GM10847 (cell line): Measurements from ENCODE around the gene PDE4D.

Experiments used
- POLR2A ChIP-seq: IDR thresholded peaks from 2 replicates; pipeline ENCODE4 v1.6.1; 2011; ENCODE audit not compliant: insufficient read length; ENCODE audit errors: extremely low read depth

PDE4D gene

DNA sequence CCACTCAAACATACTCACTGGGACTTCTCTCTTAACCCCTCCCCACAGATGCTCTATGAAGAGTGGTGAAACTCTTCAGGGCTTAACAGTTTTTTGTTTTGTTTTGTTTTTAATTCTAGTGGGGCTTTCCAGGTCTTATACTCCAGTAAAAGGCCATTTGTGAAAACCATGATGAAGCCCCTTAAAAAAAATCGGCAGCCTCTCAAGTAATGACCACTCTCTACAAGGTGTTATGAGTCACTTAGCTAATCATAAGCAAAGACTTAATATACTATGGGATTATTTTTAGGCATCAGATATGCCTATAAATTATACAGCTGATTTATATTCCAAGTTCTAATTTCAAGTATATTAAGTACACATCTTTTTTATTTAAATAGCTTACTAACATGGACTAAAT lies 702.8 kb downstream of the PDE4D start:
- no peak for TF ChIP-seq POLR2A

DNA sequence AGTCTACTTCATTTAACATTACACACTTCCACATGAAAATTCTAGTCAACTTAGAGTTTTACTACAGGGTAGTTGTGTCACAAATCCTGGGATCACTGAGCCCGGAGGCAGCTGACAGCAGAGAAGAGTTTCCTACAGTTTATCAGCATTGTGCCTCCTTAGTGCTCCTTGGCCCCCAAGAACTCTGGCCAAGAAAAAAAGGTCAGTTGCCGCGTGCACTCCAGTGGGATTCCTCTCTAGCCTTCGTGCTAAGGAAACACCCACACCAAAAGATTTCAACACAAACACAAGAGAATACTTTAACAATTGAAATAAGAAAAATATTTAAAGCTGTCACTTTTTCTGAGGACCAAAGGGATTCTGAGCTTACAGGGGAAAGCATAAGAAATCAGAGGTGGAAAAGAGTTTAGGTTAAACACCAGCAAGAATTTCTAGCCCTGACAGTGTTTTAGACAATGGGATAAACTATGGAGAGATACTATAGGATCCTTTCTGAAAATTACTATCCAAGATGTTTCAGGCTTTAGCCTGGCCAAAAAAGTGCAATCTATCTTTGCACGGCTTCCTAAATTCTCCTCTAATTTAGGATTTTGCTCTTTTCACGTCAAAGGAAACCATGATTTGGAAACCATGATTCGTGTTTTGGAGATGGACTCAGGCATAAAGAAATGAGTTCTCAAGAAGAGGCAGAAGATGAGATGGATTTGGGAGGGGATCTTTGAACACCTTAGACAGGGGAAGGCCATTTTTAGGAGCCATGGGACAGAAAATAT lies 703.9 kb downstream of the PDE4D start:
- TF ChIP-seq POLR2A: no peak

DNA sequence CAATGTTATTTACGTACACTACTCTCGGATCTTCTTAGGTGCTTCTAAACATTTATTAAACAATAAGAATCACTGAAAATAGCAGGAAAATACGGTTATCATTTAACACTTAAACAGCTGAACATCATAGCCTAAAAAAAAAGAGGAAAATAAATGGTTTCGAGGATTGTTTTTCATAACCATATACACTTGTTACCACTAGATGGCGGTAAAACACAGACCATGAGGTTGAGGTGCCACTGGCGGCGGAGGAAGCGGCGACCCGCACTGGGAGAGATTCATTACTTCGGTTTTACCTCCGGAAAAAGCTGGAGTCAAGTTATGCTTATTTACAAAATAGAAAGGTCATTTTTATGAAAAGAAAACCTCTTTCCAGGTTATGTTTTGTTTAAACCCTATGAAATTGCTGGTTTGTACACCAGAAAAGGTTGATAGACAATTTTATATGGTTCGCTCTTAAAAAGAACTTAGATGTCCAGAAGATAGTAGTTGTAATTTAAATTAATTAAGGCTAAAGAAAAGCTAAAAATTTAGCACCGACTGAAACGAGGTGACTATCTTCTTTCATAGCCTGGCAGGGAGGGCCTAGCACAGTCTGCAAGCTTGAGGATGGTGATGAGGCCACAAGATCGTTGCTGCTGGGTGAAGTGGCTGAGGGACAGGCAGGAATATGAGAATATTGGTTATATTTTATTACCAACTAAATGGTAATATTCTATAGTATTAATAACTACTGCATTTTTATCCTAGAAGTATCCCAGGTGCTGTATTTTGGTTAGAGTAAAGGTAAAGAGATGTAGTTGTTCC lies 704.9 kb downstream of the PDE4D start:
- TF ChIP-seq POLR2A: no peak

DNA sequence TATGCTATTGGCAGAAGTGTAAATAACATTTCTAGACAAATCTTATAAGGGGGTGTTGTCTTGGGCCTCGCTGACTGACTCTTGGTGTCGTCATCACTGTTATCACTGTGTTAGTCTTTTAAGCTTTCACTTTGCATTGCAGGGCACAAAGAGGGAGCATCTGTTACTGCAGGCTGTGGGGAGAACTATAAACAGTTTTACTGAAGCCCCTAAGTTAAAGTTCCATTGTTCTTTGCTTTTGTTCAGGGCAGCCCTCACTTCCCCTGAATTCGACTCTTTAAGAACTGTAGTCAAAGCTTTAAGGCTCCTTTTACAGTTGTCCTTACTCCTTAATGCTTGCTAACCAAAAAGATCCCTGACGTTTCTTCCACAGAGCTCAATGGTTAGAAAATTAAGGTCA lies 705.7 kb downstream of the PDE4D start:
- TF ChIP-seq POLR2A: no peak

DNA sequence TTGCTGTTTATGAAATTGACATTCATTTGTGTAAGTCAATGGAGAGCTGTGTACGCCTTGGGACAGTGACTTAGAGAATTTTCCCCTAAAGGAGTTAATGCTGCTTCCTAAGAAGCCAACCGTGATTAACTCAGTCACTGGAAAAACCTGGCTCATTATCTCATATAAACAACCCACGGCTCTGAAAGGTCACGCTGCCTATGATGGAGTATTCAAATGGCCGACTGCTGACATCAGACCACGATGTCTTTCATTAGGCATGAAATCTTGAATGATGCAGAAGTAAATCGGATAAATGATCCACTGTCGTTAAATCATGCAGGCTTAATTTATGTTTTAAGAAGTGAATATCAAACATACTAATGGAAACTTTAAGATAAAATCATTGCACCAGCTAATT lies 706.9 kb downstream of the PDE4D start:
- TF ChIP-seq POLR2A: no peak

DNA sequence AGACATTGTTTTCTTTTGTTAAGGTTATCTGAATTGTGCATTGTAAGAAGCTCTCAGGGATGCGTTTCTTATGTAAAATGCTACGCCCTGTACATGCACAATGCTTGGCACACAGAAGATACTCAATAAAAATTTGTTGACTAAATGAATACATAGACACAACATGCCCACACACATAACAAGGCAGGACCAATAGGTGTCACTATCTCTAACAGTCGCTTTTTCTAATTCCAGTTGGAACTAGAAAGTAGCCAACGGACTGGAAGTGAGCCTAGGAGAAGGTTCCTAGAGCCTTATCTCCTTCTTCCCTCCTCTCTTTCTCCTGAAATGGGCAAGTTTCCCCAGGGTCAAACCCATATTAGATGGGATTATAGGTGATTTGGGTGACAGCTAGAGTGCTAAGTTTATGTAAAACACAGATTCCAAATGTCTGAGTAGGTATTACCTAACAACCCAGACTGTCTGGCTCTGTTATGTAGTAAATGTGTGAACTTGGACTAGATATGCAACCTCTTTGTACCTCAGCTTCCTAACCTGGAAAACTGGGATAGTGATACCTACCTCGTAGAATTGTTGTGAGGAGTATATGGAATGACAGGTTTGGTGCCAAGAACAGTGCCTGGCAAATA lies 707.7 kb downstream of the PDE4D start:
- no peak for TF ChIP-seq POLR2A

DNA sequence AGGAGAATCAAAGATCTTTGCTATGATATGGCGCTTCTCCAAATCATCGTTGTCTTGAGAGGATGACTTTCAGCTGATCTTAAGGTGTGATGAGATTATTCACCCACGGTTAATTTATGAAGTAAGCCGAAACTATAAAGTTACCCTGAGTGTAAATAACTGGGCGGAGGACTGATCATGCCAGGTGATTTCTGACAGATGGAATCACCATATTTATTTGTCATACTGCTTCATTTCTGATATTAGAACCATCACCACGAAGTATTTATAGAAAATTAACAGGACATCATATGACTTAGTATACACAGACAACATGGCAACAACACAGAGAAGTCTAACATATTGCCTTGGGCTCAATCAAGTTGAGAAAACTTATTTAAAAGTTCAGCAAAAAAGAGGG lies 708.8 kb downstream of the PDE4D start:
- no peak for TF ChIP-seq POLR2A

DNA sequence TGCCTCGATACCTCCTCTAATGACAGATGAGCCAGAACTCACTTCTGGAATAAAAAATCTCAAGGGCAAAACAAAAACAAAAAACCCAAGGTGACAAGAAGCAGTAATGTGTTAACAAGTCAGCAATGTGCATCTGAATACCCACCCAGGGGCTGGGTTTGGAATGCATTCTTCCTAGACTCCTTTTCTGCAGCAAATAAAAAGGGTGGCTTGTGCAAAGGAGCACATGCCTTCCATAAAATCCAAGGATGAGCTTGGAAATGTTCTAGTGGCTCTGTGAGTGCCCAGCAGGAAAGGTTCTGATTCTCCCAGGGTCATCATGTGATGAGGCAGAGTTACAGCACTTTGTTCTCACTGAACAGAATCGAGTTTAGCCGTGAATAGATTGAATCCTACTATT lies 710.8 kb downstream of the PDE4D start:
- TF ChIP-seq POLR2A: no peak

DNA sequence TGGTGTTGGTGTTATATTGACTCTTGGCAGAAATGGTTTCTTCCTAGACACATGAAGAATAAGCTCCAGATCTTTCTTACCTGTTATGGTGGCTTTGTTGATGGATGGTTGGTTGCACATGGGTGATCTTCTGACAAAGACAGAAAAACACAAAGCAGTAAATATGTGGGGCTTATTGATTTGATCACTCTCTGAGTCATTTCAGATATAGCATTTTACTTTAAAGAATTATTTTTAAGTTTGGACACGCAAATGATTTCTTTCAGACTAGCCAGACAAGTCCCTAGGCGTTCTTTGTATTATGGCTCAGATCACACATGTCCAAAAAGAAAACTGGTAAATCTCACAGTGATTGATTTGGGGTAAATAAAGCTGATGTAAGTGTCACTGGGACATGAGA lies 713.0 kb downstream of the PDE4D start:
- no peak for TF ChIP-seq POLR2A

DNA sequence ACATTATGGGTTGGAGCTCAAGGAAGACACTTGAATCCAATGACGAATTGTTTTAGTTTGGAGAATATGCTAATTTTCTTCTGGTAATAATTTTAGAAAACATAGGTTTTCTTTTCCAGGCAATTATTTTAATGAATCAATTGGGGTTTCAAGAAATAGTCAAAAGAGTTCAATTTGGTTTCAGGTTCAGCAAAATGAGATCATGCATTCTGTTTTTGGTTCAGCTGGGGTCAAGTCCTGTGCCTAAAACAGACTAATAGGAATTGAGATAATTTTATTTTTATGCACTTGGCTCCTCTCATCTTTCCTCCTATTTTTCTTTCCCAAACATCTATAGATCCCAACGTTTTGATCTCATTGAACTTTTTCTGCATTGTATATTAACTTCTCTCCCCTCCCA lies 713.8 kb downstream of the PDE4D start:
- no peak for TF ChIP-seq POLR2A

DNA sequence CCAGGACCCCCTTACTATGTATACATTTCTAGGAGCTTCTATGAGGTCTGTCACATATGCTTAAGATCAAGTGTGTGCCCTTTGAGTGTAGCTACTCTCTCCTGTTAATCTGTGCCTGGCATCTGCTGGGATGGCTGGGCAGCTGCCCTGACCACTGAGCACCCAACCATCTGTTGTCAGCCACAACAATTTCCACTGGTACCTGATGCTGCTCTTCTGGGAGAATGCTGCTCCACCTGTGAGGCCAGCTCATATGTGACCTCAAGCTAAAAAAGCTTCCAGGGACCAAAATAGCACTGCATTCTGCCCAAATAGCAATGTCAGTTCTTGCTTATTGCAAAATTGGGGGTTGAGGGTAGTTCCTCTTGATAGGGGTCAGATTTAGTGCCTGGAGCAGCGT lies 715.0 kb downstream of the PDE4D start:
- no peak for TF ChIP-seq POLR2A

DNA sequence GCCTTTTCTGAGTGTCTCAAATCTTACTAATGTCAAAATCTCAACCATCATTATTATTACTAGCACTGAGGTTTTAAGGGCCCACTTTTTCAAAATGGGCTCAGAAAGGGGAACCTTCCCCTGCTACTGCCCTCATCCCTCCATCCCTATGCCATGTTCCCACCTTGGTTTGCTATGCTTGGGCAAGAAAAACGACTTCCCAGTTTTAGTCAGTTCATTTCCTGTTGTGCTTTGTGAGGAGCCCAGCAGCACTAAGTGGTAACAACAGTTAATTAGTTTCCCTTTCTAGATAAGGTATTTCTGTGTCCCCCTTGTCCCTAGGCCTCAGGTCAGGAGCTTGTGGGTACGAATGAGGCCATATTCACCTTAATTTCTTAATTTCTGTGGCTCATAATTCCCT lies 715.5 kb downstream of the PDE4D start:
- no peak for TF ChIP-seq POLR2A

DNA sequence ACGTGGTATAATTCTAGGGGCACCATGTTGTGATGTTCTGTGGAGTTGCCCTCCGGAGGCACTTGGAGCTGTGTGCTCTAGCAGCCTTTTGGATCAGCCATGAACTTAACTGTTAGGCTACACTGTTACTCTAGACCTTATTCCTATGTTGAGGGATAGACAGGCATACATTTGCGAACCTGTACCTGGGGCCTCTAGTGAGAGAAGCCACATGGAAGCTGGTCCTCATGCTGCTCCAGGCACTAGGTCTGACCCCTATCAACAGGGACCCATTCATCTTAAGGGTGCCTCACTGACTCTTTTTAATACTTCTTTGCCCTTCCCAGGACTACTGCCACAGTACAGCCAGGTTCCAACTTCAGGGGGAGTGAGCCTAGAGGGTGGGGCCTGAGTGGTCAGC lies 715.9 kb downstream of the PDE4D start:
- TF ChIP-seq POLR2A: no peak

DNA sequence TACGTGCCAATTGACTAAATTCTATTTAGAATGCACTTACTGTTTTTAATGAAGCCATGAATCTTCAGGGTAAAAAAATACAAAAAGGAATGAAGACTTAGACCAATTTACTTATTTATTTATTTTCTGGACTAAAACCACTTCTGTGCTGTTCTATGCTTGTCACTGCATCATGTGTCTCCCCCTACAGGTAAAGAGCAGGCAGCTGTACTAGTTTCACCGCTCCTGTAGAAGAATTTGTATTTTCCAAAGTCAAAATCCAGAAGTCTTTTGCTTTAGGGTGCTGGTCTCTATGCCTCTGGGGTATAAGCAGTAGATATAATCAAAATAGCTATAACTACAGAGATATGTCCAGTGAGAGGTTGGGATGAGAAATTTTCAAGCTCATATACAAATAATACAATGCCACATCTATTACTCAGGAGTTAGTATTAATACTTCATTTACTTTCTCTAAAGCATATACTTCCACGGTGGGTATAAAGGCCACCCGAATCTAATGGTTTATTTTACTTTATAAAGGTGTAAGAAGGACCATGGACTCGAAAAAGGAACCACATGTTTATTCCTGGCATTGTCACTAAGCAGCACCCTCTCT lies 719.2 kb downstream of the PDE4D start:
- no peak for TF ChIP-seq POLR2A

DNA sequence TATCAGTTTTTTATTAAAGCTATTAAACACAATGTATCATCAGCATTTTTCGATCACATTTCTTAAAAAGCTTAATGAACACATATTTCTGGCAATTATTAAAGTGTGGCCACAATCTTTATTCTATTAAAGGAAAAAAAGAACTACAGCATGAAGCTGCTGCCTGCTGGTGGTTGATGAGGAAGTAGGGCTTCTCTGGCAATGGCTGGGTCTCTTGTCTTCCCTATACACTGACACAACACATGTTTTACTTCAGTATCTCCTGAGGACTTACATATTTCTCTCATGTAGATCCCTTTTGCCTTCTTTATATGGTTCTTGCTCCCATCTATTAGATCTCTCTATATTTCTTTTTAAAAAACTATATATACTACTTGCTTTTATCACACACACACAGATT lies 719.9 kb downstream of the PDE4D start:
- TF ChIP-seq POLR2A: no peak

DNA sequence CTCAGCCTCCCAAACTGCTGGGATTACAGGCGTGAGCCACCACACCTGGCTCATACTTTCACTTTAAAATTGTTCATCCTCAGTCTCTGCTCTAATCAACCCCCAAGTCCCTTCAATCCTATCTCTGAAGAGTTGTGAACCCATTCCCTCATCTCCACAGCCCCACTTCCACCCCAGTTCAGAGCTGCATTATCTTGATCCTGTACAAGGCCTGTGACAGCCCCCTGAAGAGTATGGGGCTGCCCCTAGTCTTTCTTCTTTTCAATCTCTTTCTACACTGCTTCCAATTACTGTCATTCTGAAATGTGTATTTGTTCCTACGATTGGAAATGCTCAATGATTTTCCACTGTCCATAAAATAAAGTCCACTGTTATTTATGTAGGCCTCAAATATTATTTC lies 722.4 kb downstream of the PDE4D start:
- TF ChIP-seq POLR2A: no peak
